Ascending aorta (tissue), 2 donors: ENCODE measurements around the gene DDI2. TPM values are rescaled to one million over a fixed set of nuclear protein-coding genes. Genes with fewer than 3 reads are reported as not detected.
A peak's percentile ranks its signal among the peaks of the same experiment; 100 is the strongest.
"Not testable (repeated sequence)": the region's sequence is repeated elsewhere in the genome, so short reads cannot be mapped to it uniquely, and the experiment has no call there.

Experiments used
- DNase-seq, 2 donors: peaks; one replicate each; pipeline ENCODE4 v3.0.0-alpha.2; 2019; ENCODE audit warnings: low spot score in 2 of 2
- H3K27ac ChIP-seq, 2 donors: fragments of 200-600 bp; sonication (generic); one replicate each; pipeline ENCODE4 v1.5.1; 2016 to 2017; ENCODE audit warnings: mild to moderate bottlenecking in 1 of 2
- H3K27me3 ChIP-seq: fragments of 200-600 bp; sonication (generic); one replicate; pipeline ENCODE4 v1.5.1; 2017
- H3K36me3 ChIP-seq, 2 donors: fragments of 200-600 bp; sonication (generic); one replicate each; pipeline ENCODE4 v1.5.1; 2016
- H3K4me1 ChIP-seq, 2 donors: fragments of 200-600 bp; sonication (generic); one replicate each; pipeline ENCODE4 v1.5.1; 2016 to 2017; ENCODE audit warnings: mild to moderate bottlenecking in 1 of 2
- H3K4me3 ChIP-seq, 2 donors: fragments of 200-600 bp; sonication (generic); one replicate each; pipeline ENCODE4 v1.5.1; 2016 to 2017; ENCODE audit warnings: mild to moderate bottlenecking in 1 of 2
- H3K9me3 ChIP-seq, 2 donors: fragments of 200-600 bp; sonication (generic); one replicate each; pipeline ENCODE4 v1.5.1; 2016
- CTCF ChIP-seq, 3 experiments: fragments of 200-600 bp in 2 of 3; fragments of 450-650 bp in 1 of 3; sonication (generic) in 2 of 3; IDR thresholded peaks; one replicate each; pipeline ENCODE4 v1.5.1; 2016 to 2019; ENCODE audit warnings: antibody characterized with exemption in 3 of 3, mild to moderate bottlenecking in 1 of 3, moderate library complexity in 1 of 3
- intact Hi-C: fragments of 100-400 bp; cut with DNase I; formaldehyde crosslinking; loops from one replicate; pipeline ENCODE4 v1.15.1; 2023
- total RNA-seq: library from RNA; depleted of rRNA; stranded (reverse); fragments of >200 nt; gene quantifications from one replicate; pipeline ENCODE4 v1.1.0, GENCODE V29; 2016

The DDI2 gene
- total RNA-seq, 1 donor from 2014 or later = 13.0 TPM

GRCh38 chr1:15691434-15692032 lies 74.3 kb downstream of the DDI2 start:
- no peaks in the 10 kb centered on the region for H3K27me3 ChIP-seq
- peak overlapping the region; percentile 54 to 66 for H3K27ac ChIP-seq
- no peak for DNase-seq
- H3K9me3 ChIP-seq = no peaks in the 10 kb centered on the region
- TF ChIP-seq CTCF (IDR thresholded peaks at IDR 0.05) = no peak
- H3K4me3 ChIP-seq = no peak overlapping the region
- H3K4me1 ChIP-seq = peaks cover 0 to 27% of the 10 kb centered on the region in 2 donors
- H3K36me3 ChIP-seq = peaks cover 3 to 7% of the 10 kb centered on the region in 2 donors
- intact Hi-C loops = no loop called here

GRCh38 chr1:15692121-15692682 lies 74.9 kb downstream of the DDI2 start:
- no peak overlapping the region for H3K4me3 ChIP-seq
- no peak for TF ChIP-seq CTCF (IDR thresholded peaks at IDR 0.05)
- peak overlapping the region; percentile 48 to 66 for H3K27ac ChIP-seq
- H3K9me3 ChIP-seq = no peaks in the 10 kb centered on the region
- DNase-seq = no peak
- intact Hi-C loops = no loop called here
- H3K36me3 ChIP-seq = peaks cover 3 to 7% of the 10 kb centered on the region in 2 donors
- H3K27me3 ChIP-seq = no peaks in the 10 kb centered on the region
- H3K4me1 ChIP-seq = peaks cover 0 to 27% of the 10 kb centered on the region in 2 donors

- intact Hi-C loops = no loop called here
- H3K27me3 ChIP-seq = no peaks in the 10 kb centered on the region
- H3K27ac ChIP-seq = peak overlapping the region; percentile 26 to 40
Measured at GRCh38 chr1:15693371-15693770, 76.1 kb downstream of the DDI2 start.

GRCh38 chr1:15696956-15697521 lies 79.8 kb downstream of the DDI2 start:
- no peaks in the 10 kb centered on the region for H3K27me3 ChIP-seq
- H3K36me3 ChIP-seq = peaks cover 3% of the 10 kb centered on the region in 2 donors
- peak overlapping the region in 1 of 2 donors; percentile 31 for H3K4me3 ChIP-seq
- peaks cover 7 to 28% of the 10 kb centered on the region in 2 donors for H3K4me1 ChIP-seq
- H3K9me3 ChIP-seq = no peaks in the 10 kb centered on the region
- intact Hi-C loops = no loop called here
- no peak for DNase-seq
- TF ChIP-seq CTCF (IDR thresholded peaks at IDR 0.05) = no peak
- peak overlapping the region; percentile 51 to 63 for H3K27ac ChIP-seq

More at GRCh38 chr1:15693371-15693770, 76.1 kb downstream of the DDI2 start:
- Histone ChIP-seq H3K9me3 (no peaks in the 10 kb centered on the region), H3K4me1 (peaks cover 0 to 35% of the 10 kb centered on the region in 2 donors), H3K4me3 (no peak overlapping the region), H3K36me3 (peaks cover 3 to 7% of the 10 kb centered on the region in 2 donors)
- no peak for DNase-seq
- no peak for TF ChIP-seq CTCF (IDR thresholded peaks at IDR 0.05)

GRCh38 chr1:15698201-15698600 lies 80.9 kb downstream of the DDI2 start:
- intact Hi-C loops = no loop called here
- Histone ChIP-seq H3K36me3 (peaks cover 3% of the 10 kb centered on the region in 2 donors), H3K4me3 (no peak overlapping the region), H3K4me1 (peaks cover 7 to 27% of the 10 kb centered on the region in 2 donors), H3K27ac (peak overlapping the region in 1 of 2 donors; percentile 51), H3K27me3 (no peaks in the 10 kb centered on the region), H3K9me3 (no peaks in the 10 kb centered on the region)
- no peak for DNase-seq
- no peak for TF ChIP-seq CTCF (IDR thresholded peaks at IDR 0.05)

- H3K9me3 ChIP-seq, intact Hi-C loops, H3K27ac ChIP-seq, H3K4me3 ChIP-seq, H3K36me3 ChIP-seq, DNase-seq, H3K27me3 ChIP-seq: not testable (repeated sequence)
- peaks cover 10 to 28% of the 10 kb centered on the region in 2 donors for H3K4me1 ChIP-seq
Measured at GRCh38 chr1:15699321-15699720, 82.1 kb downstream of the DDI2 start.
